Measurements from ENCODE around the gene KRTAP1-5. TPM values are rescaled to one million over a fixed set of nuclear protein-coding genes. Genes with fewer than 3 reads are reported as not detected.

Gene KRTAP1-5
- total RNA-seq = not detected

- 53 to 64% methylated on average over 5 to 9 of the region's 9 CpGs for WGBS, 2 donors
- Histone ChIP-seq H3K36me3 (replicated peaks in 1 of 2; ENCODE audit: insufficient read depth in 1 of 2, low read depth in 2 of 2) (no peaks in the 10 kb centered on the region), H3K4me3 (no peak within 1 kb of the TSS), H3K9me3 (no peaks in the 10 kb centered on the region), H3K4me1 (no peaks in the 10 kb centered on the region), H3K27ac (no peak within 1 kb of the TSS), H3K27me3 (no peaks in the 10 kb centered on the region)
- ATAC-seq = no peak
- TF ChIP-seq POLR2A (IDR thresholded peaks at IDR 0.05) (no peak), CTCF (IDR thresholded peaks at IDR 0.05) (no peak)
- DNase-seq = peak in 2 of 4 donors; percentile 39 to 45
- intact Hi-C loops (cut with DNase I) = no loop called here
Observed at GRCh38 chr17:41026715-41027471, at the start of gene KRTAP1-5. Gene KRTAP1-5, minus strand, starts transcription at chr17:41027208. Its CDS starts 53 bp downstream, at chr17:41027155.

- no peak overlapping the region for H3K27ac ChIP-seq
- ATAC-seq (no peak), DNase-seq (no peak)
- TF ChIP-seq CTCF (IDR thresholded peaks at IDR 0.05) = no peak
- TF ChIP-seq POLR2A (IDR thresholded peaks at IDR 0.05) = no peak
- H3K36me3 ChIP-seq (replicated peaks in 1 of 2; ENCODE audit: insufficient read depth in 1 of 2, low read depth in 2 of 2) = no peaks in the 10 kb centered on the region
- no peaks in the 10 kb centered on the region for H3K9me3 ChIP-seq
- intact Hi-C loops (cut with DNase I) = no loop called here
- no peak overlapping the region for H3K4me3 ChIP-seq
- H3K4me1 ChIP-seq = no peaks in the 10 kb centered on the region
- H3K27me3 ChIP-seq = no peaks in the 10 kb centered on the region
Observed at GRCh38 chr17:41076788-41077187, 49.8 kb upstream of the KRTAP1-5 start.

- TF ChIP-seq CTCF (IDR thresholded peaks at IDR 0.05) (no peak), POLR2A (IDR thresholded peaks at IDR 0.05) (no peak)
- H3K9me3 ChIP-seq = no peaks in the 10 kb centered on the region
- no peak overlapping the region for H3K27ac ChIP-seq
- no peak for ATAC-seq
- H3K4me3 ChIP-seq = no peak overlapping the region
- no peaks in the 10 kb centered on the region for H3K27me3 ChIP-seq
- DNase-seq = no peak
- H3K4me1 ChIP-seq = no peaks in the 10 kb centered on the region
- H3K36me3 ChIP-seq (replicated peaks in 1 of 2; ENCODE audit: insufficient read depth in 1 of 2, low read depth in 2 of 2) = no peaks in the 10 kb centered on the region
- WGBS, 2 donors = 91 to 92% methylated on average over 2 of the region's 2 CpGs
- intact Hi-C loops (cut with DNase I) = no loop called here
Observed at GRCh38 chr17:41073676-41074075, 46.7 kb upstream of the KRTAP1-5 start.

GRCh38 chr17:41071606-41072360 lies 44.8 kb upstream of the KRTAP1-5 start:
- no peak for DNase-seq
- no peaks in the 10 kb centered on the region for H3K4me1 ChIP-seq
- H3K36me3 ChIP-seq (replicated peaks in 1 of 2; ENCODE audit: insufficient read depth in 1 of 2, low read depth in 2 of 2) = no peaks in the 10 kb centered on the region
- H3K27me3 ChIP-seq = no peaks in the 10 kb centered on the region
- no peak overlapping the region for H3K27ac ChIP-seq
- WGBS, 2 donors = 81 to 87% methylated on average over 5 of the region's 5 CpGs
- H3K4me3 ChIP-seq = no peak overlapping the region
- intact Hi-C loops (cut with DNase I) = no loop called here
- peak; percentile 24 for ATAC-seq
- TF ChIP-seq POLR2A (IDR thresholded peaks at IDR 0.05) = no peak
- TF ChIP-seq CTCF (IDR thresholded peaks at IDR 0.05) = no peak
- H3K9me3 ChIP-seq = no peaks in the 10 kb centered on the region

All from body of pancreas (tissue), 4 donors.